ACC112 (cell line): Measurements from ENCODE around the gene STXBP6.

Experiments used
- H2AFZ ChIP-seq: fragments of 200-600 bp; sonication (generic); one replicate; pipeline ENCODE4 v1.6.0; 2017; ENCODE audit warnings: antibody characterized with exemption, low read length; ENCODE audit not compliant: unreplicated experiment
- H3K27ac ChIP-seq: fragments of 200-600 bp; sonication (generic); 2 replicates; pipeline ENCODE4 v1.5.1; 2014; ENCODE audit warnings: low read depth, mild to moderate bottlenecking, antibody characterized with exemption, low read length, moderate library complexity
- H3K27me3 ChIP-seq: fragments of 200-600 bp; sonication (generic); 2 replicates; pipeline ENCODE4 v1.6.1; 2014; ENCODE audit warnings: mild to moderate bottlenecking, antibody characterized with exemption, low read length, moderate library complexity, mixed read lengths; ENCODE audit not compliant: insufficient read depth
- H3K36me3 ChIP-seq: fragments of 200-600 bp; sonication (generic); 2 replicates; pipeline ENCODE4 v1.6.1; 2016; ENCODE audit warnings: mild to moderate bottlenecking, antibody characterized with exemption, low read length, moderate library complexity, mixed read lengths; ENCODE audit not compliant: insufficient read depth
- H3K4me1 ChIP-seq: fragments of 200-600 bp; sonication (generic); one replicate; pipeline ENCODE4 v1.6.1; 2016; ENCODE audit warnings: low read length, mixed read lengths; ENCODE audit not compliant: insufficient read depth, unreplicated experiment, control insufficient read depth
- H3K4me3 ChIP-seq: fragments of 200-600 bp; sonication (generic); 2 replicates; pipeline ENCODE4 v1.5.1; 2014; ENCODE audit warnings: mild to moderate bottlenecking, low read depth, low read length
- H3K79me2 ChIP-seq: fragments of 200-600 bp; sonication (generic); one replicate; pipeline ENCODE4 v1.6.0; 2016; ENCODE audit warnings: low read length; ENCODE audit not compliant: control insufficient read depth, unreplicated experiment, insufficient read depth

The STXBP6 gene

DNA sequence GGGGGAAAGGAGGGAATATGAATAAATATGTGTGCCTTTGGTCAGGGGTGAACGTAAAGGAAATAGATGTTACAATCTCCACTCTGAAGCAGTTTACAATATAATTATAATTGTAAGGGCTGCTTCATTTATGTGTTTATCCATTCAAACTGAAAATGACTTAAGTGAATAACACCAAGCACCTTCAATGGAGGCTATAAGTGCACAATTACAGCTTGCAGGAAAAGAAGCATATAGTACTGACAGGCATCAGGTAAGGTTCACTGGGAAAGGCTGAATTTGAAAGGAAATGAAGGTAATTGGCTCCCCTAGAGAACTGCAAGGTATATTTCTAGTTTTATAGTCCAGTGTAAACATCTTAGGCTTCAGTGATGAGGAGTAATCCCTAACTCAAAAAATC lies 192.7 kb downstream of the STXBP6 start:
- Histone ChIP-seq H3K27me3 (no peaks in the 10 kb centered on the region), H3K4me3 (no peak overlapping the region), H3K27ac (no peak overlapping the region), H3K79me2 (no peaks in the 10 kb centered on the region), H2AFZ (no peak overlapping the region), H3K4me1 (peaks cover 5% of the 10 kb centered on the region), H3K36me3 (no peaks in the 10 kb centered on the region)

DNA sequence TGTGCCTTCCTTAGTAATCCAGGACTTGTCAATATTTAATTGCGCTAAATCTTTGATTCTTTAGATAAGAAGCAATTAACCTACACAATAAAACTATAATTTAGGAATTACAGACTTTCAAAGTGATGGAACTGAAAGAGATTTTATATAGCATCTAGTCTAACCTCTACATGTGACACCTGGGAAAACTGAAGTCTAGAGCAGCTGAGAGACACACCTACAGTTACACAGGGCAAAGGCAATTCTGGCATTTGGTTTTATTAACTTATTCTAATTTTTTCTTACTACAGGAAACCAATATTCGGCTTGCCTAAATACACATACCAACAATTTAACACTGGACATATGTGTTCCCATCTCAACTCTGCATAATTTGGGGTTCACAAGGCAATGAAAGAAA lies 196.5 kb downstream of the STXBP6 start:
- Histone ChIP-seq H2AFZ (no peak overlapping the region), H3K4me3 (no peak overlapping the region), H3K79me2 (no peaks in the 10 kb centered on the region), H3K27me3 (no peaks in the 10 kb centered on the region), H3K27ac (no peak overlapping the region), H3K36me3 (no peaks in the 10 kb centered on the region), H3K4me1 (no peaks in the 10 kb centered on the region)

DNA sequence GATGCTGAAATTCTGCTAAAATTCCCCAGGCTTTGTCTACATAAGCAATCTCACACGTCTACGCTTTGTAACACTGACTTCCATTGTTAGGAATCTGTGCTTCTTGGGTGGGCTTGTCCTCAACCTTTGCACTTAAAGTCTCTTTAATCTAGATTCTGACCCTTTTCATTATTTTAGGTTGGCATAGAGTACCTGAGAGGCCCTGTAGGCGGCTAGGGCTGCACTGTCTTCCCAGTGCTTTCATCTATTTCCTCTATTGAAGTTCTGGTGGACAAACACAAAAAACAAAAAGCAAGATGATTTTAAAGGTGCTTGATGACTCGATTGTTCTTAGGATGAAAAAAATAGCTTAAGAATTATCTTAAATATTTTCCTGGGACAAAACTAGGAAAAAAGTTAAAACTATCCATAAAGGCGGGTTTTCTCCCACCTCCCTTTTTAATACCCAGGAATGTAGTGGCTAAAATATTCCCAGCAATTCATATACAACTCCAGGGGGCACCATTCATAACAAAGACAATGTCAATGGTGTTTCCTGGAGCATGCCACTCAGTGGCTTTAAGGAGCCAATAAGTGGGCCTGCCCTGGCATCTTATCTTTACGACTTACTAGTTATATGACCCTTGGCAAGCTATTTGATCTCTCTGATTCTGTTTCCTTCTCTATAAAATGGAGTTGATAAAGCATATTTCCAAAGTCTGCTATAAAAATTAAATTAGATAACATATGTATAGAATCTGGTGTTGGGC lies 197.5 kb downstream of the STXBP6 start:
- Histone ChIP-seq H3K27ac (no peak overlapping the region), H3K27me3 (no peaks in the 10 kb centered on the region)

DNA sequence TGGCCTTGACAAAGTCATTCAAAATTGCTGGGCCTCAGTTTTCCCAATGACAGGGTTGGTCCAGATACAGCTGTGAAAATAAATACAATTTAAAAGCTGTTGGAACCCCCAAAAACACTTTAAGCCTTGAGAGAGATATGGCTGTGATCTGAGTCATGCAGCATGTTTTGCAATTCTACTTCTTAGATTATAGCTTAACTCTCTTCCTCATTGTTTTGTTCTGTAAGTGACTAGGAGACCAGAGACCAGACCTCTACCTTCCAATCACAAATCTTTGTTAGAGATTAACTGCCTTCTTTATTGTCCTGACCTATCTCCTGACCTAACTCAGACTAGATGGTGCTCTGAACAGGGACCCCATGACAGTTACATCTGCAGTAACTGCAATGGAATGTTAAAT lies 198.1 kb downstream of the STXBP6 start:
- H3K4me3 ChIP-seq: no peak overlapping the region
- no peaks in the 10 kb centered on the region for H3K36me3 ChIP-seq
- no peak overlapping the region for H2AFZ ChIP-seq
- no peaks in the 10 kb centered on the region for H3K27me3 ChIP-seq
- no peaks in the 10 kb centered on the region for H3K4me1 ChIP-seq
- no peak overlapping the region for H3K27ac ChIP-seq
- H3K79me2 ChIP-seq: no peaks in the 10 kb centered on the region

More for the DNA sequence above, 197.5 kb downstream of the STXBP6 start:
- no peak overlapping the region for H3K4me3 ChIP-seq
- no peaks in the 10 kb centered on the region for H3K36me3 ChIP-seq
- no peaks in the 10 kb centered on the region for H3K79me2 ChIP-seq
- no peak overlapping the region for H2AFZ ChIP-seq
- H3K4me1 ChIP-seq: no peaks in the 10 kb centered on the region

DNA sequence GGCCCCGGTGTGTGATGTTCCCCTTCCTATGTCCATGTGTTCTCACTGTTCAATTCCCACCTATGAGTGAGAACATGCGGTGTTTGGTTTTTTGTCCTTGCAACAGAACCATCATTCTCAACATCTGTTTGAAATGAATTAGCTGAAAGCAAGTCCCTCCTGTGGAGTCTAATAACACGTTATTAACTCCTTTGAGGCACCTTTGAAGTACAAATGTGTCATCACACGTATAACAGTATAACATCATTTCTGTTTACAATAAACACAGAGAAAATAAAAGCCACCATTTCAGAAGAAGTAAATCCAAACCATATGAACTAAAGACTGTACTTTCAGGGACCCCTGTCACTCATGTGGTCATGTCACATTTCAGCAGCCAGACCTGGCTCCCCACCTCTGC lies 198.5 kb downstream of the STXBP6 start:
- H3K79me2 ChIP-seq: no peaks in the 10 kb centered on the region
- H3K27me3 ChIP-seq: no peaks in the 10 kb centered on the region
- H3K4me3 ChIP-seq: no peak overlapping the region
- H3K36me3 ChIP-seq: no peaks in the 10 kb centered on the region
- H3K4me1 ChIP-seq: no peaks in the 10 kb centered on the region
- no peak overlapping the region for H3K27ac ChIP-seq
- no peak overlapping the region for H2AFZ ChIP-seq

DNA sequence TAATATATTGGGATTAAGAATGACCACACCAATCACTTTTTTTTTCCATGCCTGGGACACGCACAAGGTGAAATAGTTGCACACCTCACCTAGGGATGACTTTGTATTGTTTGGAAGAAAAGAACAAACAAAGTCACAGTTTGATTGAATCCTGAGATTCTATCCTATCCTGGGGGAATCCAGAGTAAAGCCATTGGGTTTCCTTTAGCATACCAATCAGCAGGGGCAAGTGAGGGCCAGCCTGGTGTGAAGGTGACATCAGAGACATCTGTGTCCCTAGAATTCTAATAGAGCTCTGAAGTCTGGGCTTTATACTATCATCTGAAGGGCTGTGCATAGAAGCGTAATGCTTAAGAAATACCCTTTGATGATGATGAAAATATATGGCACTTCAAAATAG lies 199.9 kb downstream of the STXBP6 start:
- no peaks in the 10 kb centered on the region for H3K27me3 ChIP-seq
- no peak overlapping the region for H3K4me3 ChIP-seq
- H3K27ac ChIP-seq: no peak overlapping the region

DNA sequence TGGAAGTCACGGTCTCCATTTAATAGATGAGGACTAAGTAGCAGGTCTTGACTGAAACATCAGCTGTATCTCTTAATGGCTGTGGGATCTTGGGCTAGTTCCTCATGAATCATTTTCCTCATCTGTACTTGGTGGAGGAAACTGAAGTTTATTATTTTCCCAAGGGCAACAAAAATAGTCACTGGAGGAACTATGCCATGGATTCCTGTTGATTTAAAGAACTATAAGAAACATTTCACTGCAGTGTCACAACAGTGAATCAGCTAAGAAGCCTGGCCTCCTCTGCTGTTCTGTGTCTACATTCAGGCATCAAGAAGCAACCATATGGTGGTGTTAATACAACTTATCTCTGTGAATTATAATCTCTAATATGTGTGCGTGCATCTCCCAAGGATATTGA lies 200.5 kb downstream of the STXBP6 start:
- H3K79me2 ChIP-seq: no peaks in the 10 kb centered on the region
- H3K27ac ChIP-seq: no peak overlapping the region
- no peaks in the 10 kb centered on the region for H3K36me3 ChIP-seq
- no peaks in the 10 kb centered on the region for H3K4me1 ChIP-seq
- no peak overlapping the region for H2AFZ ChIP-seq
- no peaks in the 10 kb centered on the region for H3K27me3 ChIP-seq
- H3K4me3 ChIP-seq: no peak overlapping the region

More for the DNA sequence above, 199.9 kb downstream of the STXBP6 start:
- Histone ChIP-seq H3K36me3 (no peaks in the 10 kb centered on the region), H3K4me1 (no peaks in the 10 kb centered on the region), H3K79me2 (no peaks in the 10 kb centered on the region), H2AFZ (no peak overlapping the region)

DNA sequence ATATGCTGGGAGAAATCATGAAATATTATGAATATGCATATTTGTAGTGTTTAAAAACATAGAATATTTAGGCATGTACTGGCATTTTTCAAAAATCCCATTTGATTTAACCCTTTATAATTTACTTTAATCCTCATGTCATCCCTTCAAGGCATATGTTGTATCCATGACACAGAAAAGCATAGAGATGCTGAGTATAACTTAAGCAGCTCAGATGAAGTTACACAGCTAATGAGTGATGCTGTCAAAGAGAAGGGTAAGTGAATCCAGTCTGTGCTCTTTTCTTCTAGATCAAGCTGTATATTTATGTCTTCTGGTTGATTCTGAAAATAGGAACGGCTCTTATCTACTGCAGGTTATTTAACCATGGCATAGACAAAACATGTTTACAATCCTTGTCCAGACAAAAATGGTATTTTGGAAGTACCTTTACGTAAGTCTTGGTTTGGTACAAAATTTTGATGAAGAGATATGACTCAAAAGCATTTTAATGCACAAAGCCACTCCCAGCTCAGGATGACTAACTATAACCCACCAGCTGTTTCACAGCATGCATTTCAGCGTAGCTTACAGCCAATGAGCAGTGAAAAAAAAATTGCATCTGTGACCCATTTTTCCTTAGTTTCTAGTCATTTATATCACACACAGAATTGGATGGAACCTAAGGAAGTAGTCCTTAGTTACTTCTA lies 201.7 kb downstream of the STXBP6 start:
- H2AFZ ChIP-seq: no peak overlapping the region
- no peaks in the 10 kb centered on the region for H3K27me3 ChIP-seq
- H3K36me3 ChIP-seq: no peaks in the 10 kb centered on the region
- no peaks in the 10 kb centered on the region for H3K4me1 ChIP-seq
- no peaks in the 10 kb centered on the region for H3K79me2 ChIP-seq
- no peak overlapping the region for H3K4me3 ChIP-seq
- no peak overlapping the region for H3K27ac ChIP-seq

DNA sequence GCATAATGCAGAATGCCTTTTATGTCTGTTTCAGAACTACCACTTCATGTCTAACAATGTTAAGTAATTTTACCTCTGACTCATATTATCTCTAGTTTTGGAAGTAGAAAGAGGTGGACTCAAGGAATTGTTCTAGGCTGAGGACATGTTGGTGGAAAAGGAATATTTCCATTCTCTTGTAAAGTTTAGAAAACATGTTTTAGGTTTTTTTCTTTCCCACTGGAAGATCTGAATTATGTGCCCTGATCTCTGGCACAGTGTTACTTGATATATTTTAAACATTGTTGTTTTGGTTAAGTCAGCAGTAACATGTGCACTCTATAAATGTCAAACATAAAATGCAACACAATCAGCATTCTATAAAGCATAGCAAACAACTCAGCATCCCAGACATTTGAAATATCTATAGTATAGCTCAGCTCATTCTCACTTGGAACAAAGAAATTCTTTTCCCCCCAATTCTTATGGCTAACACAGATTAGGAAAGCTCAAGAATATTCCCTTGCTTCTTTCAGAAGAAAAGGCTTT lies 202.3 kb downstream of the STXBP6 start:
- no peak overlapping the region for H3K27ac ChIP-seq
- H3K36me3 ChIP-seq: no peaks in the 10 kb centered on the region
- H2AFZ ChIP-seq: no peak overlapping the region
- H3K4me3 ChIP-seq: no peak overlapping the region
- no peaks in the 10 kb centered on the region for H3K79me2 ChIP-seq
- H3K4me1 ChIP-seq: no peaks in the 10 kb centered on the region
- H3K27me3 ChIP-seq: no peaks in the 10 kb centered on the region

DNA sequence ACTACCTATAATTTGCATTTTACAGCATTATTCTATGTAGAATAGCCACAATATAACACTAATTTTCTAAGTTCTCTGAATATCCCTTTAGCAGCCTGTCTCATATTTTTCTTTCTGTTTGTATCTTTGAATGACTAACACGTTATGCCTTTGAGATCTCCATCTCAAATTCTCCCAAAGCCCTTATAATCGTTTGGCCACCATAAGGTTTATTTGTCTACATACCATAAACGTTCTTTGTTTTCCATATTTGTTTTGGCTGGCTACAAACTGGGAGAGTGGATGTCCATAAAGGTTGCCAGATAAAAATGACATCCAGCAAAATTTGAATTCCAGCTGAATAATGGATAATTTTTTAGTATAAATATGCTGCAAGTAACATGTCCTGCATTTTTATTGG lies 203.7 kb downstream of the STXBP6 start:
- no peaks in the 10 kb centered on the region for H3K79me2 ChIP-seq
- no peak overlapping the region for H2AFZ ChIP-seq
- H3K27me3 ChIP-seq: no peaks in the 10 kb centered on the region
- no peaks in the 10 kb centered on the region for H3K36me3 ChIP-seq
- no peak overlapping the region for H3K4me3 ChIP-seq
- H3K4me1 ChIP-seq: no peaks in the 10 kb centered on the region
- H3K27ac ChIP-seq: no peak overlapping the region

DNA sequence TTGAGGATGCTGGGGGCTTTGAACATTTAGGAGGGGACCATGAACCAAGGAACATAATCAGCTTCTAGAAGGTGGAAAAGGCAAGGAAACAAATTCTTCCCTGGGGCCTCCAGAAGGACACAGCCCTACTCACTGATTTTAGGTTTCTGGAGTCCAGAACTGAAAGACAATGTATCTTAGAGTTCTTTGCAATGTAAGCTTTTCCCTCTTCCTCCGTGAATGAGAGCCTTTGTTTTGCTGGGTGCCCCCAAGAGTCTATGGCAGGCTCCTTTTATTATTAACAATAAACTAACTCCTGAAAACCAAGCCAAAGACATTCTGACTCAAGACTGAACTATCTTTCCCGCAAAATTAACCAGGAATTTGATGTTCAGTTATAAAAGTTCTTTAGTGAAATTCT lies 204.1 kb downstream of the STXBP6 start:
- Histone ChIP-seq H3K27me3 (no peaks in the 10 kb centered on the region), H3K36me3 (no peaks in the 10 kb centered on the region), H3K4me3 (no peak overlapping the region), H2AFZ (no peak overlapping the region), H3K4me1 (no peaks in the 10 kb centered on the region), H3K27ac (no peak overlapping the region), H3K79me2 (no peaks in the 10 kb centered on the region)
